ENCODE results near the gene MAPK8IP2. TPM values are rescaled to one million over a fixed set of nuclear protein-coding genes. Genes with fewer than 3 reads are reported as not detected.

The MAPK8IP2 gene
- total and polyA plus RNA-seq, 2 of the 13 experiments (the other 11 are each of a cell fraction or from before 2014, with no cell fraction given): 1.3 to 2.6 TPM

GRCh38 chr22:50584106-50585096, 16.2 kb upstream of the MAPK8IP2 start:
- peaks cover 32% of the 10 kb centered on the region for H3K4me1 ChIP-seq (ENCODE audit: insufficient read depth, low read length)
- no peak overlapping the region for H3K27ac ChIP-seq (ENCODE audit: extremely low read length, insufficient read depth, low read length)
- FAIRE-seq (no peak), DNase-seq (ENCODE audit: low spot score) (peak; percentile 18), ATAC-seq (no peak)
- no peaks in the 10 kb centered on the region for H3K9me3 ChIP-seq (ENCODE audit: low read length)
- H3K4me2 ChIP-seq (ENCODE audit: low read depth, low read length): peak overlapping the region; percentile 95; the same call in 1 of the 2 replicates
- POLR2A ChIA-PET: interaction anchor here (1.2 to 2.3 kb wide), 5 partner anchors 16 to 115 kb away, joined by 3 to 20 read pairs (median 5); partner anchors contain the start of gene SCO2
- 86% methylated on average over 22 of the region's 23 CpGs for WGBS (ENCODE audit: low lambda C conversion rate)
- intact Hi-C loops (cut with micrococcal nuclease; ENCODE audit: unreplicated experiment): no loop called here
- in situ Hi-C loops (cut with HindIII; ENCODE audit: extremely low pct_ligation_motif_present, low pct_unique_long_range_greater_than_20kb): loop anchor here (5.0 kb wide), 1 partner anchor 113 kb away; no protein-coding TSS in a partner anchor
- H2AFZ ChIP-seq (ENCODE audit: low read length): no peak overlapping the region
- H3K4me3 ChIP-seq (replicated peaks in 1 of 3; ENCODE audit: insufficient read depth in 1 of 3, low read depth in 2 of 3, low read length in 3 of 3): peak overlapping the region in 1 of 3 experiments; percentile 91; a peak in 2 of 6 replicates
- H3K36me3 ChIP-seq (replicated peaks in 1 of 2; ENCODE audit: control insufficient read depth in 1 of 2, insufficient read depth in 2 of 2, low read length in 2 of 2): peaks cover 0 to 3% of the 10 kb centered on the region in 2 experiments; a peak in 2 of 5 replicates
- TF ChIP-seq DR1 (CRISPR knock-in tag; IDR thresholded peaks at IDR 0.05) (no peak), NR2F6 (IDR thresholded peaks at IDR 0.05) (peak; percentile 17; the same call in 1 of the 2 replicates), NR2F6 (CRISPR knock-in tag; IDR thresholded peaks at IDR 0.05) (no peak)
- H4K20me1 ChIP-seq (ENCODE audit: insufficient read depth, low read length): no peaks in the 10 kb centered on the region
- no peaks in the 10 kb centered on the region for H3K27me3 ChIP-seq (ENCODE audit: control insufficient read depth in 1 of 2, insufficient read depth in 2 of 2, low read length in 2 of 2)
- CTCF ChIA-PET (ENCODE audit: low intra/inter-chr PET ratio, low total read pairs): interaction anchor here (0.6 kb wide), 1 partner anchor 10 kb away, joined by 3 read pairs; no protein-coding TSS in a partner anchor
- no peaks in the 10 kb centered on the region for H3K79me2 ChIP-seq (ENCODE audit: insufficient read depth, low read length)
- H3K9ac ChIP-seq (ENCODE audit: insufficient read depth, low read depth, low read length): peak overlapping the region; percentile 94
- BruUV-seq (replicated peaks): no TSS peak

GRCh38 chr22:50585238-50585637, 15.4 kb upstream of the MAPK8IP2 start:
- intact Hi-C loops (cut with micrococcal nuclease; ENCODE audit: unreplicated experiment) (no loop called here), in situ Hi-C loops (cut with HindIII; ENCODE audit: extremely low pct_ligation_motif_present, low pct_unique_long_range_greater_than_20kb) (no loop called here)
- no peak overlapping the region for H3K27ac ChIP-seq (ENCODE audit: extremely low read length, insufficient read depth, low read length)
- peak; percentile 51; the same call in 1 of the 2 replicates for TF ChIP-seq CREB1 (IDR thresholded peaks at IDR 0.05)
- TF ChIP-seq CREB1 (CRISPR knock-in tag; IDR thresholded peaks at IDR 0.05): no peak
- no peak for TF ChIP-seq ZNF800 (CRISPR knock-in tag; IDR thresholded peaks at IDR 0.05)
- TF ChIP-seq ATF7 (IDR thresholded peaks at IDR 0.05): peak; percentile 90
- no peak for TF ChIP-seq ATF7 (CRISPR knock-in tag; IDR thresholded peaks at IDR 0.05)
- H2AFZ ChIP-seq (ENCODE audit: low read length): no peak overlapping the region
- H3K9ac ChIP-seq (ENCODE audit: insufficient read depth, low read depth, low read length): no peak overlapping the region
- H3K9me3 ChIP-seq (ENCODE audit: low read length): no peaks in the 10 kb centered on the region
- BruUV-seq (replicated peaks): no TSS peak
- DNase-seq (ENCODE audit: low spot score): no peak
- H3K4me2 ChIP-seq (ENCODE audit: low read depth, low read length): no peak overlapping the region
- peaks cover 0 to 3% of the 10 kb centered on the region in 2 experiments; a peak in 2 of 5 replicates for H3K36me3 ChIP-seq (replicated peaks in 1 of 2; ENCODE audit: control insufficient read depth in 1 of 2, insufficient read depth in 2 of 2, low read length in 2 of 2)
- no peaks in the 10 kb centered on the region for H3K27me3 ChIP-seq (ENCODE audit: control insufficient read depth in 1 of 2, insufficient read depth in 2 of 2, low read length in 2 of 2)
- no peak overlapping the region for H3K4me3 ChIP-seq (replicated peaks in 1 of 3; ENCODE audit: insufficient read depth in 1 of 3, low read depth in 2 of 3, low read length in 3 of 3)
- H3K79me2 ChIP-seq (ENCODE audit: insufficient read depth, low read length): no peaks in the 10 kb centered on the region
- FAIRE-seq: no peak
- peaks cover 32% of the 10 kb centered on the region for H3K4me1 ChIP-seq (ENCODE audit: insufficient read depth, low read length)
- ChIA-PET POLR2A (interaction anchor here (1.2 to 1.6 kb wide), 2 partner anchors 16 kb away, joined by 3 to 5 read pairs; no protein-coding TSS in a partner anchor), CTCF (ENCODE audit: low intra/inter-chr PET ratio, low total read pairs) (interaction anchor here (0.6 kb wide), 1 partner anchor 9 kb away, joined by 3 read pairs; no protein-coding TSS in a partner anchor)
- H4K20me1 ChIP-seq (ENCODE audit: insufficient read depth, low read length): no peaks in the 10 kb centered on the region
- WGBS (ENCODE audit: low lambda C conversion rate): 94% methylated on average over 3 of the region's 3 CpGs
- no peak for ATAC-seq
